GM19035 (cell line): Measurements from ENCODE around the gene UBE2O.

Experiments used
- ATAC-seq: cut with Tn5 transposase; IDR thresholded peaks from one replicate; pipeline ENCODE4 v1.9.1; 2021; ENCODE audit not compliant: unreplicated experiment

The UBE2O gene

GRCh38 chr17:76442341-76443338 lies 10.3 kb downstream of the UBE2O start:
- ATAC-seq = no peak

- ATAC-seq = no peak
These were observed 11.1 kb downstream of the UBE2O start for GRCh38 chr17:76441686-76442340.

- ATAC-seq = no peak
These were observed 12.1 kb downstream of the UBE2O start for GRCh38 chr17:76440751-76441362.

GRCh38 chr17:76439314-76439928 lies 13.5 kb downstream of the UBE2O start:
- no peak for ATAC-seq

- no peak for ATAC-seq
These were observed 14.0 kb downstream of the UBE2O start for GRCh38 chr17:76438906-76439305.

GRCh38 chr17:76437467-76438402 lies 15.2 kb downstream of the UBE2O start:
- ATAC-seq = no peak

GRCh38 chr17:76435751-76436150 lies 17.2 kb downstream of the UBE2O start:
- no peak for ATAC-seq

GRCh38 chr17:76434870-76435269 lies 18.1 kb downstream of the UBE2O start:
- no peak for ATAC-seq

- ATAC-seq = no peak
These were observed 19.3 kb downstream of the UBE2O start for GRCh38 chr17:76433693-76434092.

GRCh38 chr17:76432712-76433336 lies 20.1 kb downstream of the UBE2O start:
- ATAC-seq = no peak

- ATAC-seq = no peak
These were observed 20.9 kb downstream of the UBE2O start for GRCh38 chr17:76432004-76432403.

GRCh38 chr17:76431509-76431908 lies 21.4 kb downstream of the UBE2O start:
- no peak for ATAC-seq

- ATAC-seq = no peak
These were observed 24.4 kb downstream of the UBE2O start for GRCh38 chr17:76428511-76428910.

GRCh38 chr17:76427501-76428231 lies 25.3 kb downstream of the UBE2O start:
- no peak for ATAC-seq

- ATAC-seq = no peak
These were observed 26.1 kb downstream of the UBE2O start for GRCh38 chr17:76426853-76427252.

GRCh38 chr17:76422860-76423259 lies 30.1 kb downstream of the UBE2O start:
- ATAC-seq = no peak

GRCh38 chr17:76422406-76422805 lies 30.5 kb downstream of the UBE2O start:
- no peak for ATAC-seq

GRCh38 chr17:76421044-76421407 lies 31.9 kb downstream of the UBE2O start:
- ATAC-seq = no peak
